SJCRH30 (cell line): ENCODE data around the gene ATXN10. TPM values are rescaled to one million over a fixed set of nuclear protein-coding genes. Genes with fewer than 3 reads are reported as not detected.

Source experiments
- DNase-seq, 2 experiments: peaks; one replicate each; pipeline ENCODE4 v3.0.0-alpha.2; 2015 to 2020
- H3K27ac ChIP-seq: fragments of 250-450 bp; sonication (Bioruptor Pico); 2 replicates; pipeline ENCODE4 v1.5.1; 2020; ENCODE audit warnings: mild to moderate bottlenecking, moderate library complexity
- H3K27me3 ChIP-seq: fragments of 250-450 bp; sonication (Bioruptor Pico); 2 replicates; pipeline ENCODE4 v1.5.1; 2020; ENCODE audit warnings: mild to moderate bottlenecking, moderate library complexity
- H3K36me3 ChIP-seq: fragments of 250-450 bp; sonication (Bioruptor Pico); 2 replicates; pipeline ENCODE4 v1.5.1; 2020; ENCODE audit warnings: mild to moderate bottlenecking, moderate library complexity
- H3K4me1 ChIP-seq: fragments of 250-450 bp; sonication (Bioruptor Pico); 2 replicates; pipeline ENCODE4 v1.5.1; 2020; ENCODE audit warnings: mild to moderate bottlenecking, moderate library complexity
- H3K4me3 ChIP-seq: fragments of 250-450 bp; sonication (Bioruptor Pico); 2 replicates; pipeline ENCODE4 v1.5.1; 2020; ENCODE audit warnings: mild to moderate bottlenecking, moderate library complexity
- H3K9me3 ChIP-seq: fragments of 250-450 bp; sonication (Bioruptor Pico); replicated peaks from 2 replicates; pipeline ENCODE4 v1.5.1; 2020; ENCODE audit warnings: mild to moderate bottlenecking, moderate library complexity
- total RNA-seq: library from RNA; depleted of rRNA; stranded (reverse); fragments of >200 nt; shearing (Covaris generic); gene quantifications from 2 replicates; pipeline ENCODE4 v1.2.3, GENCODE V29; 2014

ATXN10 gene
- total RNA-seq, 1 experiment from 2014 or later: 38.4 TPM

DNA sequence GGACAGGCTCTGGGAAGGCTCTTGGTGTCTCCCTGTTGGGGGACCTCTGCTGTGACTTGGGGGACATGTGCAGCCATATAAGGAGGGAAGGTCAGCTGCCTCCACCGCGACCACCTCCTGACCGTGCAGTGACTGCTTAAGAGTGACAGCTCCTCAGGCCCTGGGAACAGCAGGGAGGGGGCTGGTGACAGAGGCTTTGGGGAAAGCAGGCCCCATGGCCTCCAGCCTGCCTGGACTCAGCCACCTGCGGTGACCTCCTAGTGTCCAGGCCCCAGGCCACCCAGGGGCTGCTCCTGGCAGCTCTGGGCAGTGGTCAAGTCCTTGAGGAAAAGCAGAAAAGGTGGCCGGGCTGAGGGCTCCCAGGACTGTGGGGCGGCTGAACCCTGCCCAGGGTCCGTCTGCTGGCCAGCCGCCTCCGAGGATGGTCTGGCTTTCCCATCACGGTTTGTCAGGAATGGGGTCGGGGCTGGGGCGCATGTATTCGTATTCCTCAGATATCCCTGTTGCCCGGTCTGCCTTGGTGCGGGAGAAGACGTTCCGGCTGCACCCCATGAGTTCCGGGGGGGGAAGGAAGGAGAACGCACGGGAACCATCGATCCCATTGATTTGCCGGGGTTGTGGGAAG lies 208.6 kb downstream of the ATXN10 start:
- H3K4me3 ChIP-seq: no peak overlapping the region
- no peak overlapping the region for H3K27ac ChIP-seq
- DNase-seq: no peak
- 0 out of 2 replicates have a peak, but pooled peaks cover 7% of the 10 kb centered on the region for H3K27me3 ChIP-seq
- H3K36me3 ChIP-seq: no peaks in the 10 kb centered on the region
- no peaks in the 10 kb centered on the region for H3K4me1 ChIP-seq
- H3K9me3 ChIP-seq: no peaks in the 10 kb centered on the region

DNA sequence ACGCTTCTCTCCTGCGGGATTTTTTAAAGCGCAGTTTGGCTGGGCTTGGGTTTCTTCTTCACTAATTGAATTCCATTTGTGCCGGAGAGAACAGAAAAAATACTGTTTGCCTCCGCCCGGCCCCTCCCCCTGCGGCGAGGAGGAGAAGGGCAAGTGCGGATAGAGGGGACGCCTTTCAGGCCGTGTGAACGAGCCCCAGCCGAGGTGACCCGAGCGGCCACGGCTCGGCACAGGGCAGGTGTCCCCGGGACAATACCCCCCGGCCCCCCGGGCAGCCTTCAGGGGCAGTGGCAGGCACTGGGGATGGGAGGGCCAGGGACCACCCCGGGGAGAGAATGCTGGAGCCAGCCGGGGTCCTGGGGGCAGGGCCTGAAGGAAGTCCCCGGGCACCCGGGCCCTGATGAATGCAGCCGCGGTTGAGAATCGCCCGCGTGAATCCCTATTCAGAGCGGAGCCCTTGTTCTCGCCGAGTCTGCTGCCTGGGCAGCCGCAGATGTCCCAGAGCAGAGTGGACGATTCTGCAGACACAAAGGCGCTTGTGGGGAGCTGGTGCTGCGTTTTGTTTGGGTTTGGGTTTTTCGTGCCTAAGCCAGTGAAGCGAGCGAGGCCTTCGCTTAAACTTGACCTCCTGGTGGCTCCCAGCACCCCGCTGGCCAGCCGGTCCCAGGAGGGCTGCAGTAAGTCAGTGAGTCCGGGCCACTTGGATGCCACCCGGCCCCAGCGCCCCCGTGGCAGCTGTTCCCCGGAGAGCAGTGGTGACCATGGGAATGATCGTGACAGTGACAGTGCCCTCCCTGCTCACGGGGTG lies 209.3 kb downstream of the ATXN10 start:
- no peaks in the 10 kb centered on the region for H3K36me3 ChIP-seq
- H3K27ac ChIP-seq: no peak overlapping the region
- H3K9me3 ChIP-seq: no peaks in the 10 kb centered on the region
- DNase-seq: no peak
- H3K4me3 ChIP-seq: no peak overlapping the region
- 0 out of 2 replicates have a peak, but pooled peaks cover 7% of the 10 kb centered on the region for H3K27me3 ChIP-seq
- no peaks in the 10 kb centered on the region for H3K4me1 ChIP-seq

- Histone ChIP-seq H3K36me3 (no peaks in the 10 kb centered on the region), H3K9me3 (no peaks in the 10 kb centered on the region), H3K4me1 (no peaks in the 10 kb centered on the region), H3K4me3 (no peak overlapping the region), H3K27me3 (0 out of 2 replicates have a peak, but pooled peaks cover 7% of the 10 kb centered on the region), H3K27ac (no peak overlapping the region)
- DNase-seq: no peak
Observed at GRCh38 chr22:45881524-45881875, 209.9 kb downstream of the ATXN10 start.

DNA sequence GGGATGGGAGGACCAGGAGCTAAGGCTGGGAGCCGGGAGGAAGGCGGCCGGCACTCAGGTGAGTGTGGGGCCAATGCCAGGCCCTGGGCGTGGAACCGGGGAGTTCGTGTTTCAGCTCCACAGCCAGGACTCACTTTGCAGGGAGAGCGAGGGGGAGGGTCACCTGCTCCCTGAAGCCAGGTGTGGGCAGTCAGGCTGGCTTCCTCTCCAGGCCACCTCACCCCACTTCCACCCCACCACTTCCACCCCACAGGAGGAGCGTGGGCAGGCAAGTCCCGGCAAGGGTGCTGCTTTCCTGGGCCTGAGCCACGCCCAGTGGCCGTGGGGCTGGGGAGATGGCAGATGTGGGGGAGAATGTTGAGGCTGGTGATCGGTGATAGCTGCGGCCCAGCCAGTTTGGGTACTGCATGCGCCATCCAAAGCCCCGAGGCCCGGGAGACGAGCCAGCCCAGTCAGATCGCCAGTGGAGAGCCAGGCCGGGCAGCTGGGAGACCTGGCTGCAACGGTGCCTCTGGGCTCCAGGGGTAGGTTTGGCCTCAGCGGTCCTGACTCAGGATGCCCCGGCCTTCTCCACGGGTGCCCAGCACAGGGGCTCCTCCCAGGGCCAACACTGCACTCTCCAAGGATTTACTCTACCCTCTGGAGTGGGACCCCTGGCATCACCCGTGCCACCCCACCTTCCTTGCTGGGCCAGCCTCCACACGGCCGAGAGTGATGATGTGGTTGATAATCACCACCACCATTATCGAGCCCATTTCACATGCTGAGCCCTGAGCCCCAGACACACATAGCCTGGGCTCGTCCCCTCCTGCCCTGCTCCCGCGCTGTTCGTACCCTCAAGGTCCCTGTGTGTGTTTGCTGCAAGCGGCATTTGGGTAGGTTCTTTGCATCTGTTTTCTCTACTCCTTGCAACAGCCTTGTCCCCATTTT lies 211.5 kb downstream of the ATXN10 start:
- no peak for DNase-seq
- H3K4me3 ChIP-seq: no peak overlapping the region
- no peak overlapping the region for H3K27ac ChIP-seq
- no peaks in the 10 kb centered on the region for H3K9me3 ChIP-seq
- H3K27me3 ChIP-seq: 0 out of 2 replicates have a peak, but pooled peaks cover 7% of the 10 kb centered on the region
- no peaks in the 10 kb centered on the region for H3K4me1 ChIP-seq
- no peaks in the 10 kb centered on the region for H3K36me3 ChIP-seq

DNA sequence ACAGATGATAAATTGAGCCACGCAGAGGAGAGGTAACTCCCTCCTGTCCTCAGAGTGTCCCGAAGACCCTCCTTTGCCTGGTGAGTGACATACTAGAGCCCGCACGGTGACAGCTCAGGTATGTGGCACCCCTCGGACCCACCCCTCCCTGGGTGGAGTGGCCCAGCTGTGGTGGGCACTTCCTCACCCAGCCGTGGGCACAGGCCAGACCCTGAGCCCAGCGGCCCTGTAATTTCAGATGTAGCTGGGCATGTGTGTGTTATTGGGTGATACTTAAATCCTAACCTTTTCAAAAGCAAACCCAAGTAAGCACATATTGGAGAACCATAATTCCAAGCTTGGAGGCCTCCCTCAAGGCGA lies 212.2 kb downstream of the ATXN10 start:
- H3K27me3 ChIP-seq: 0 out of 2 replicates have a peak, but pooled peaks cover 3% of the 10 kb centered on the region
- no peaks in the 10 kb centered on the region for H3K4me1 ChIP-seq
- H3K4me3 ChIP-seq: no peak overlapping the region
- H3K36me3 ChIP-seq: no peaks in the 10 kb centered on the region
- no peak for DNase-seq
- H3K9me3 ChIP-seq: no peaks in the 10 kb centered on the region
- H3K27ac ChIP-seq: no peak overlapping the region

GRCh38 chr22:45884201-45885062 lies 212.8 kb downstream of the ATXN10 start:
- Histone ChIP-seq H3K27me3 (no peaks in the 10 kb centered on the region), H3K27ac (no peak overlapping the region), H3K9me3 (no peaks in the 10 kb centered on the region), H3K4me3 (no peak overlapping the region), H3K36me3 (no peaks in the 10 kb centered on the region), H3K4me1 (no peaks in the 10 kb centered on the region)
- no peak for DNase-seq

GRCh38 chr22:45885171-45885840 lies 213.7 kb downstream of the ATXN10 start:
- H3K27ac ChIP-seq: no peak overlapping the region
- H3K36me3 ChIP-seq: no peaks in the 10 kb centered on the region
- no peaks in the 10 kb centered on the region for H3K4me1 ChIP-seq
- H3K4me3 ChIP-seq: no peak overlapping the region
- DNase-seq: no peak
- H3K27me3 ChIP-seq: no peaks in the 10 kb centered on the region
- no peaks in the 10 kb centered on the region for H3K9me3 ChIP-seq

DNA sequence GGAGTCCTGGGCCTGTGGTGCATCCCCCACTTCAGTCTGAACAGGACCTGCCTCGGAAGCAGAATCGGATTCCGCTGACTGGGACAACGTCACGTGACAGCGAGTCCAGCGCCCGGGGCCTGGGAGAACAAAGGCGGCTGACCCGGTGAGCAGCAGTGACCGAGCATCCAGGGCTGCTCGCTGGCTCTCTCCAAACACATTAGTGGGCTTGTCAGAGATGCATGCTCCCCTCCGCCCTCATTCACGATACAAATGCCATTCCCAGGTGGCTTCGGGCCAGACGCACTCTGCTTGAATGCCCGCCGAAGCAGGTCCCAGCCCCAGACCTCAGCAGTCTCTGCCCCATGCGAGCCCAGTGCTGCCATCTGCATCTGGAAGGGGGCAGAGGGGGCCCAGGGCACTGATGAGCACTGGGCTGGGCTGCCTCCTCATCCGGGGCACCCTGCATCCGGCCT lies 214.3 kb downstream of the ATXN10 start:
- no peaks in the 10 kb centered on the region for H3K9me3 ChIP-seq
- H3K27ac ChIP-seq: no peak overlapping the region
- H3K4me3 ChIP-seq: no peak overlapping the region
- no peaks in the 10 kb centered on the region for H3K36me3 ChIP-seq
- H3K4me1 ChIP-seq: no peaks in the 10 kb centered on the region
- DNase-seq: no peak
- H3K27me3 ChIP-seq: no peaks in the 10 kb centered on the region

- DNase-seq: no peak
- Histone ChIP-seq H3K36me3 (no peaks in the 10 kb centered on the region), H3K4me1 (no peaks in the 10 kb centered on the region), H3K9me3 (no peaks in the 10 kb centered on the region), H3K27me3 (no peaks in the 10 kb centered on the region), H3K4me3 (no peak overlapping the region), H3K27ac (no peak overlapping the region)
Observed at GRCh38 chr22:45886540-45886939, 214.9 kb downstream of the ATXN10 start.

GRCh38 chr22:45887202-45888131 lies 215.8 kb downstream of the ATXN10 start:
- no peak for DNase-seq
- H3K4me1 ChIP-seq: no peaks in the 10 kb centered on the region

GRCh38 chr22:45888221-45889092 lies 216.8 kb downstream of the ATXN10 start:
- H3K36me3 ChIP-seq: no peaks in the 10 kb centered on the region
- H3K27me3 ChIP-seq: no peaks in the 10 kb centered on the region
- no peak for DNase-seq
- no peaks in the 10 kb centered on the region for H3K4me1 ChIP-seq
- no peaks in the 10 kb centered on the region for H3K9me3 ChIP-seq
- H3K4me3 ChIP-seq: no peak overlapping the region
- H3K27ac ChIP-seq: no peak overlapping the region

More at GRCh38 chr22:45887202-45888131, 215.8 kb downstream of the ATXN10 start:
- Histone ChIP-seq H3K27ac (no peak overlapping the region), H3K4me3 (no peak overlapping the region), H3K36me3 (no peaks in the 10 kb centered on the region), H3K27me3 (no peaks in the 10 kb centered on the region), H3K9me3 (no peaks in the 10 kb centered on the region)

- H3K36me3 ChIP-seq: no peaks in the 10 kb centered on the region
- DNase-seq: no peak
- no peak overlapping the region for H3K27ac ChIP-seq
- no peaks in the 10 kb centered on the region for H3K27me3 ChIP-seq
- H3K4me1 ChIP-seq: no peaks in the 10 kb centered on the region
- no peak overlapping the region for H3K4me3 ChIP-seq
- H3K9me3 ChIP-seq: no peaks in the 10 kb centered on the region
Observed at GRCh38 chr22:45889093-45889538, 217.5 kb downstream of the ATXN10 start.
